Stomach (tissue), 9 donors: Measurements from ENCODE around the gene S100A9. TPM values are rescaled to one million over a fixed set of nuclear protein-coding genes. Genes with fewer than 3 reads are reported as not detected.
A peak's percentile ranks its signal among the peaks of the same experiment; 100 is the strongest.

Experiments used
- DNase-seq, 2 donors: peaks; one replicate each; pipeline versions ENCODE4 v3.0.0 to v3.0.0-alpha.2; 2013 to 2019
- H3K27ac ChIP-seq, 5 donors: fragments of 200-600 bp in 4 of 5; sonication (generic) in 4 of 5; one replicate each; pipeline ENCODE4 v1.5.1; 2013 to 2019; ENCODE audit warnings: mild to moderate bottlenecking in 1 of 5, moderate library complexity in 1 of 5
- H3K27me3 ChIP-seq, 3 donors: fragments of 200-600 bp; sonication (generic); one replicate each; pipeline ENCODE4 v1.5.1; 2017 to 2019; ENCODE audit warnings: mixed run types in 1 of 3
- H3K36me3 ChIP-seq, 4 donors: fragments of 200-600 bp; sonication (generic); 1 replicate in 3 of 4; 2 replicates in 1 of 4; pipeline ENCODE4 v1.5.1; 2016 to 2019
- H3K4me1 ChIP-seq, 4 donors: fragments of 200-600 bp; sonication (generic); one replicate each; pipeline ENCODE4 v1.5.1; 2016 to 2019
- H3K4me3 ChIP-seq, 4 donors: fragments of 200-600 bp; sonication (generic) in 3 of 4; one replicate each; pipeline ENCODE4 v1.5.1; 2016 to 2019; ENCODE audit warnings: mild to moderate bottlenecking in 1 of 4
- H3K9me3 ChIP-seq, 4 donors: fragments of 200-600 bp; sonication (generic); one replicate each; pipeline ENCODE4 v1.5.1; 2016 to 2019
- EP300 ChIP-seq: sonication (generic); formaldehyde crosslinking; IDR thresholded peaks from one replicate; pipeline ENCODE4 v1.6.1; 2017; ENCODE audit warnings: antibody characterized with exemption
- POLR2A ChIP-seq, 4 donors: fragments of 450-650 bp; IDR thresholded peaks; one replicate each; pipeline ENCODE4 v1.6.1; 2016; ENCODE audit warnings: antibody characterized with exemption in 4 of 4, control low read depth in 2 of 4, mild to moderate bottlenecking in 1 of 4, moderate library complexity in 1 of 4
- POLR2AphosphoS5 ChIP-seq, 3 donors: sonication (generic); formaldehyde crosslinking; IDR thresholded peaks; one replicate each; pipeline ENCODE4 v1.6.1; 2016; ENCODE audit warnings: antibody characterized with exemption in 3 of 3
- WGBS, 5 donors: extraction: QIAGEN DNeasy Blood & Tissue Kit in 3 of 5; methylation state at CpG; one replicate each; pipeline versions ENCODE4 v1.1.5 to v1.1.7; 2013 to 2018; 5-methylcytosine and 5-hydroxymethylcytosine counted together
- intact Hi-C: fragments of 100-400 bp; cut with DNase I; formaldehyde crosslinking; loops from one replicate; pipeline ENCODE4 v1.15.1; 2023; ENCODE audit warnings: low total_unique reads
- polyA plus RNA-seq, 3 donors: library from polyadenylated mRNA; stranded (reverse); fragments of 200-250 nt; gene quantifications; one replicate each; pipeline ENCODE4 v1.2.3, GENCODE V29; 2013
- total RNA-seq, 5 donors: library from RNA; depleted of rRNA; stranded (reverse); fragments of >200 nt; gene quantifications; one replicate each; pipeline versions ENCODE4 v1.1.0 to v1.2.3, GENCODE V29; 2014 to 2016
- TF ChIP-seq, protein P1 (sequence below), 7 experiments: fragments of 450-650 bp in 4 of 7; fragments of 200-600 bp in 3 of 7; sonication (generic) in 3 of 7; IDR thresholded peaks; one replicate each; pipeline ENCODE4 v1.5.1; 2016 to 2019; ENCODE audit warnings: antibody characterized with exemption in 7 of 7, control low read depth in 2 of 7, mild to moderate bottlenecking in 1 of 7
- donor health status: healthy with polysubstance abuse.
- donor health status: Bipolar disorder and iron deficiency.
- donor health status: healthy.

S100A9 gene
- total and polyA plus RNA-seq, 8 donors: 17.4 to 9,878 (median 276) TPM; not detected in 1

DNA sequence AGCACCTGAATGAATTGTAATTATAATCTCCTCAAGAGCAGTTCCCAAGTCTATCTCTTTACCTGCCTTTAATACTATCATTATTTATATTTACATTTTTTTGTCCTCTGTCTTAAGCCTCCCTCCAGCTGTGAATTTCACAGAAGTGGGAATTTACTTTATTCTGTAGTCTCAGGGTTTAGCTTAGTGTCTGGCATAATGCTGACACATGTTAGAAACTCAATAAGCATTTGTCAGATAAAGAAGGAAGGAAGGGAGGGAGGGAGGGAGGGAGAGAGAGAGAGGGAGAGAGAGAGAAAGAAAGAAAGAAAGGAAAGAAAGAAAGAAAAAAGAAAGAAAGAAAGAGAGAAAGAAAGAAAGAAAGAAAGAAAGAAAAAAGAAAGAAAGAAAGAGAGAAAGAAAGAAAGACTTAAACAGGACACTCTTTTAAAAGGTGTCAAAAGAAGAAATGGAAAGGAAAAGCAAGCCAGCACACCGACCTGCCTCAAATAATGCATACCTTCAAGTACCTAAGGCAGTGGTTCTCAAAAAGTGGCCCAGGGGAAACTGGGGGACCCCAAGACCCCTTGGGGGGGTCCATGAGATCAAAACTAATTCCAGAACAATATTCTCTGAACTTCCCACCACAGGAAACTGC lies 7.2 kb upstream of the S100A9 start:
- Histone ChIP-seq H3K27me3 (peaks cover 0 to 80% (median 17%) of the 10 kb centered on the region in 3 donors), H3K4me3 (no peak overlapping the region), H3K27ac (no peak overlapping the region), H3K4me1 (peaks cover 0 to under 1% (median 0%) of the 10 kb centered on the region in 4 donors), H3K9me3 (no peaks in the 10 kb centered on the region), H3K36me3 (no peaks in the 10 kb centered on the region)
- 17 to 48% (median 27%) methylated on average over 1 of the region's 1 CpG for WGBS, 5 donors
- intact Hi-C loops: loop anchor here (5.0 kb wide), 1 partner anchor 142 kb away; no protein-coding TSS in a partner anchor
- TF ChIP-seq POLR2A (IDR thresholded peaks at IDR 0.05) (no peak), POLR2AphosphoS5 (IDR thresholded peaks at IDR 0.05) (no peak), EP300 (no peak)
- TF ChIP-seq, protein P1, sequence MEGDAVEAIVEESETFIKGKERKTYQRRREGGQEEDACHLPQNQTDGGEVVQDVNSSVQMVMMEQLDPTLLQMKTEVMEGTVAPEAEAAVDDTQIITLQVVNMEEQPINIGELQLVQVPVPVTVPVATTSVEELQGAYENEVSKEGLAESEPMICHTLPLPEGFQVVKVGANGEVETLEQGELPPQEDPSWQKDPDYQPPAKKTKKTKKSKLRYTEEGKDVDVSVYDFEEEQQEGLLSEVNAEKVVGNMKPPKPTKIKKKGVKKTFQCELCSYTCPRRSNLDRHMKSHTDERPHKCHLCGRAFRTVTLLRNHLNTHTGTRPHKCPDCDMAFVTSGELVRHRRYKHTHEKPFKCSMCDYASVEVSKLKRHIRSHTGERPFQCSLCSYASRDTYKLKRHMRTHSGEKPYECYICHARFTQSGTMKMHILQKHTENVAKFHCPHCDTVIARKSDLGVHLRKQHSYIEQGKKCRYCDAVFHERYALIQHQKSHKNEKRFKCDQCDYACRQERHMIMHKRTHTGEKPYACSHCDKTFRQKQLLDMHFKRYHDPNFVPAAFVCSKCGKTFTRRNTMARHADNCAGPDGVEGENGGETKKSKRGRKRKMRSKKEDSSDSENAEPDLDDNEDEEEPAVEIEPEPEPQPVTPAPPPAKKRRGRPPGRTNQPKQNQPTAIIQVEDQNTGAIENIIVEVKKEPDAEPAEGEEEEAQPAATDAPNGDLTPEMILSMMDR (IDR thresholded peaks at IDR 0.05): no peak
- DNase-seq: no peak

DNA sequence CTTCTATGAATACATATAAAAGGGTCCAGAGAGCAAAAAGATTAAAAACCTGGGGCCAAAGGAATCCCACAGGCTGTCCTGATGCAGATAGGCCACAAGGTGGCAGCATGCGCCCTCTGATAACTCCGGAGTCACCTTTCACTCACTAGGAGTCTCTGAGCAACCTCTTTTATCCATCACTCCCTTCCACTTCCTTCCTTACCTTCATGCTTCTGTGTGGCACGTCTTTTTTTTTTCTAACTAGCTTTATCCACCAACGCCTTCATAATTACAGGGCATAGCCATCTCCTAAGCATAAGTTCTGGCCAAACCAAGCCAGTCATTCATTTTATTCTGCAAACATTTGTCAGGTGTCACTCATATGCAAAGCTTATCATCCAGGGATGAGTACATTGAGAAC lies 5.1 kb upstream of the S100A9 start:
- TF ChIP-seq, protein P1 (IDR thresholded peaks at IDR 0.05): peak in 5 of 7 experiments; percentile 65 to 85 (median 82)
- TF ChIP-seq POLR2AphosphoS5 (IDR thresholded peaks at IDR 0.05) (no peak), EP300 (no peak)
- intact Hi-C loops: loop anchor here (5.0 kb wide), 1 partner anchor 140 kb away; no protein-coding TSS in a partner anchor
- H3K27me3 ChIP-seq: peaks cover 0 to 67% (median 16%) of the 10 kb centered on the region in 3 donors
- no peak overlapping the region for H3K27ac ChIP-seq
- no peaks in the 10 kb centered on the region for H3K9me3 ChIP-seq
- H3K36me3 ChIP-seq: no peaks in the 10 kb centered on the region
- H3K4me1 ChIP-seq: no peaks in the 10 kb centered on the region
- peak; percentile 72 to 87 for DNase-seq
- WGBS, 5 donors: 0 to 2% (median 0%) methylated on average over 4 of the region's 4 CpGs
- H3K4me3 ChIP-seq: no peak overlapping the region

DNA sequence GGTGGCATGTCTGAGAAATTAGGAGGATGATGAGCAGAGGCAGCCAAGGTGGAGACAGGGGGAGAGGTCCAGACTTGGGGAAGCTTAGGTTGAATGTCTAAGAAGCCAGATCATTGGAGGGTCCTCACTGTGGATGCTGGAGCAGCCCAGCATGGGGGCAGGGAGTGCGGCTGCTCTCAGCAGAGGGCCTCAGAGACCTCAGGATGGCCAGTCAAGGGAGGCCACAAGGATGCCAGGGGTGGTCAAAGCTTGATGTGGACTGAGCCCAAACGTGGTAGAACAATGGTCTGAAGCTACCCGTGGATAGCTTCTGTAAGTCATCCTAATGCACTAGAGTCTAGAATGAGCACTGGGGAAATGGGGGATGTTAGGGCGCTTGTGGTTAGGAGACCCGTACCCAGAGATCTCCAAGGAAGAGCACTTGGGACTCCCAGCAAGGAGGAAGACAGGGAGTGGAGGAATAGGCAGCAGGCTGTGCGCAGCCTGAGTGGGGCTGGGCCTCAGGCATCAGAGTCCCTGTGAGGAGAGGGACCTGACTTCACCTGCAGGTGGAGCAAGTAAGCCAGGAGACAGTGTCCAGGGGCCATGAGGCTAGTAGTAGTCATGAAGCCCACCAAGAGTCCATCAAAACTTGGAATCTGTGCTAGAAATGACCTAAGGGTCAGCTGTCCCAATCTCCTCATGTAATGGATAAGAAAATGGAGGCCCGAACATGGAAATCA lies 4.3 kb upstream of the S100A9 start:
- Histone ChIP-seq H3K9me3 (no peaks in the 10 kb centered on the region), H3K4me1 (no peaks in the 10 kb centered on the region), H3K4me3 (no peak overlapping the region), H3K36me3 (no peaks in the 10 kb centered on the region), H3K27me3 (peaks cover 0 to 62% (median 13%) of the 10 kb centered on the region in 3 donors), H3K27ac (no peak overlapping the region)
- WGBS, 5 donors: 77 to 85% (median 79%) methylated on average over 7 of the region's 7 CpGs
- DNase-seq: no peak
- intact Hi-C loops: loop anchor here (5.0 kb wide), 1 partner anchor 139 kb away; no protein-coding TSS in a partner anchor
- TF ChIP-seq POLR2A (IDR thresholded peaks at IDR 0.05) (no peak), EP300 (no peak), POLR2AphosphoS5 (IDR thresholded peaks at IDR 0.05) (no peak)
- TF ChIP-seq, protein P1 (IDR thresholded peaks at IDR 0.05): no peak

DNA sequence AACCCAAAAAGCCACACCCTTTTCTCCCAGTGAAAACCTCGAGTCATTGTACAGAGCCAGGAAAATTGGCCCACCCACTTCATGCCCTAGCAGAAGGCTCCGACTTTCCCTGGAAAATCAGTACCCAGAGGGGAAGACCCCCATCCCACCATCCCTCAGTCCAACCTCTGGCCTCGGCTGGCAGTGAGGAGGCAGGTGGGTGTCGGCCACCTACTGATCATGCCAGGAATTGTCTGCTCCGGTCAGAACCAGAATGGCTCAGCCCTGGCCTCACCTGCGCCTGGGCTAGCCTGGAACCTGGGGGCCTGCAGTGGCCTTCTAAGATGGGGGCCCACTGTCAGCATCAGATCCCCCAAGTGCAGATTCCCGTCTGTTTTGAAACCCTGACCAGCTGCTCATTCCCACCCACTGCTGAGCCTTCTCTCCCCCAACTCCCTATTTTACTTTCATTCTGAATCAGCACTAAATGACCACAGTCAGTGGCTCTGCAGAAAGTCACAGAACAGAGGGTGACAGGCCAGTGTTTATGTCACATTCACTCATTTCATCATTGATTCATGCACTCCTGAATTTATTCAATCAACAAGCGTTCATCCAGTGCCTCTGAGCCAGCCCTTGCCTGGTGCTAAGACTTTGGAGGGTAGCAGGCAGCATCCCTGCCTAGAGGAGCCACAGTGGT lies 3.0 kb upstream of the S100A9 start:
- H3K36me3 ChIP-seq: no peaks in the 10 kb centered on the region
- TF ChIP-seq EP300 (no peak), POLR2AphosphoS5 (IDR thresholded peaks at IDR 0.05) (no peak), POLR2A (IDR thresholded peaks at IDR 0.05) (no peak)
- TF ChIP-seq, protein P1 (IDR thresholded peaks at IDR 0.05): no peak
- intact Hi-C loops: loop anchor here (5.0 kb wide), 1 partner anchor 138 kb away; no protein-coding TSS in a partner anchor
- H3K27ac ChIP-seq: no peak overlapping the region
- H3K4me1 ChIP-seq: no peaks in the 10 kb centered on the region
- H3K27me3 ChIP-seq: peaks cover 0 to 49% (median 5%) of the 10 kb centered on the region in 3 donors
- no peak overlapping the region for H3K4me3 ChIP-seq
- DNase-seq: no peak
- H3K9me3 ChIP-seq: no peaks in the 10 kb centered on the region
- 40 to 63% (median 46%) methylated on average over 8 of the region's 8 CpGs for WGBS, 5 donors
